Activated naive CD4-positive, alpha-beta T cell treated with anti-CD3 and anti-CD28 coated beads for 36 hours (primary cell): Measurements from ENCODE around the gene ARHGAP35. TPM values are rescaled to one million over a fixed set of nuclear protein-coding genes. Genes with fewer than 3 reads are reported as not detected.

ENCODE experiments used
- CTCF ChIA-PET: fragments of 350-600 bp; sonication (Branson Sonifier 250); formaldehyde crosslinking; loops from one replicate; lab custom pipeline; 2021; ENCODE audit warnings: antibody characterized with exemption; lab: Charles Lee
- DNase-seq: peaks from one replicate; pipeline ENCODE4 v3.0.0-alpha.2; 2020
- H3K27ac Mint-ChIP-seq: one replicate; pipeline ENCODE4 v1.8.0; 2021; ENCODE audit warnings: mild to moderate bottlenecking, mixed read lengths
- H3K27me3 Mint-ChIP-seq: one replicate; pipeline ENCODE4 v1.8.0; 2021; ENCODE audit warnings: low read depth, mixed read lengths
- H3K36me3 Mint-ChIP-seq: one replicate; pipeline ENCODE4 v1.8.0; 2021; ENCODE audit warnings: low read depth, mixed read lengths
- H3K4me1 Mint-ChIP-seq: one replicate; pipeline ENCODE4 v1.8.0; 2021; ENCODE audit warnings: low read depth, mixed read lengths
- H3K4me3 Mint-ChIP-seq: one replicate; pipeline ENCODE4 v1.8.0; 2021; ENCODE audit warnings: mild to moderate bottlenecking, moderate library complexity, mixed read lengths
- H3K9me3 Mint-ChIP-seq: one replicate; pipeline ENCODE4 v1.8.0; 2021; ENCODE audit warnings: mixed read lengths
- intact Hi-C: fragments of 100-400 bp; cut with micrococcal nuclease; formaldehyde crosslinking; loops from one replicate; pipeline ENCODE4 v1.15.1; 2023
- total RNA-seq, 2 experiments: library from RNA; stranded (reverse); gene quantifications; one replicate each; pipeline ENCODE4 v1.2.3, GENCODE V29; 2021

ARHGAP35 gene
- total RNA-seq, 2 experiments from 2014 or later: 8.9 TPM

- intact Hi-C loops: no loop called here
- H3K9me3 Mint-ChIP-seq: no peaks in the 10 kb centered on the region
- H3K27ac Mint-ChIP-seq: no peak overlapping the region
- peaks cover 12% of the 10 kb centered on the region for H3K4me1 Mint-ChIP-seq
- no peak overlapping the region for H3K4me3 Mint-ChIP-seq
- CTCF ChIA-PET: interaction anchor here (0.6 kb wide), 1 partner anchor 254 kb away, joined by 4 read pairs; no protein-coding TSS in a partner anchor
- no peak for DNase-seq
- no peaks in the 10 kb centered on the region for H3K36me3 Mint-ChIP-seq
- no peaks in the 10 kb centered on the region for H3K27me3 Mint-ChIP-seq
Observed at GRCh38 chr19:46901701-46902401, 41.1 kb downstream of the ARHGAP35 start.

GRCh38 chr19:46902402-46902766 lies 41.6 kb downstream of the ARHGAP35 start:
- Mint-ChIP-seq H3K27ac (no peak overlapping the region), H3K36me3 (no peaks in the 10 kb centered on the region), H3K4me1 (peaks cover 12% of the 10 kb centered on the region), H3K27me3 (no peaks in the 10 kb centered on the region), H3K4me3 (no peak overlapping the region), H3K9me3 (no peaks in the 10 kb centered on the region)
- DNase-seq: no peak
- intact Hi-C loops: no loop called here
- CTCF ChIA-PET: no interaction called here

- Mint-ChIP-seq H3K27me3 (no peaks in the 10 kb centered on the region), H3K4me1 (peaks cover 14% of the 10 kb centered on the region), H3K36me3 (no peaks in the 10 kb centered on the region), H3K9me3 (no peaks in the 10 kb centered on the region), H3K27ac (no peak overlapping the region), H3K4me3 (no peak overlapping the region)
- no peak for DNase-seq
- CTCF ChIA-PET: no interaction called here
- intact Hi-C loops: no loop called here
Observed at GRCh38 chr19:46903458-46903857, 42.7 kb downstream of the ARHGAP35 start.

- Mint-ChIP-seq H3K9me3 (no peaks in the 10 kb centered on the region), H3K4me1 (peaks cover 20% of the 10 kb centered on the region), H3K36me3 (no peaks in the 10 kb centered on the region), H3K27me3 (no peaks in the 10 kb centered on the region), H3K27ac (no peak overlapping the region), H3K4me3 (no peak overlapping the region)
- CTCF ChIA-PET: interaction anchor here (0.6 kb wide), 1 partner anchor 51 kb away, joined by 3 read pairs; no protein-coding TSS in a partner anchor
- DNase-seq: no peak
- intact Hi-C loops: no loop called here
Observed at GRCh38 chr19:46904114-46905060, 43.6 kb downstream of the ARHGAP35 start.

- peaks cover 2% of the 10 kb centered on the region for H3K36me3 Mint-ChIP-seq
Observed at GRCh38 chr19:46906221-46906620, 45.4 kb downstream of the ARHGAP35 start.

GRCh38 chr19:46907880-46908279 lies 47.1 kb downstream of the ARHGAP35 start:
- DNase-seq: no peak
- CTCF ChIA-PET: interaction anchor here (0.6 to 1.5 kb wide), 4 partner anchors 13 to 190 kb away, joined by 3 to 4 read pairs (median 3); no protein-coding TSS in a partner anchor
- no peak overlapping the region for H3K27ac Mint-ChIP-seq
- no peaks in the 10 kb centered on the region for H3K27me3 Mint-ChIP-seq
- intact Hi-C loops: no loop called here
- peaks cover 2% of the 10 kb centered on the region for H3K36me3 Mint-ChIP-seq
- no peaks in the 10 kb centered on the region for H3K9me3 Mint-ChIP-seq
- H3K4me1 Mint-ChIP-seq: peaks cover 32% of the 10 kb centered on the region
- no peak overlapping the region for H3K4me3 Mint-ChIP-seq

More at GRCh38 chr19:46906221-46906620, 45.4 kb downstream of the ARHGAP35 start:
- intact Hi-C loops: no loop called here
- no peak overlapping the region for H3K4me3 Mint-ChIP-seq
- no peak for DNase-seq
- H3K27ac Mint-ChIP-seq: peak overlapping the region; percentile 24
- peaks cover 27% of the 10 kb centered on the region for H3K4me1 Mint-ChIP-seq
- CTCF ChIA-PET: no interaction called here
- no peaks in the 10 kb centered on the region for H3K9me3 Mint-ChIP-seq
- no peaks in the 10 kb centered on the region for H3K27me3 Mint-ChIP-seq

- Mint-ChIP-seq H3K27me3 (no peaks in the 10 kb centered on the region), H3K4me1 (peaks cover 37% of the 10 kb centered on the region), H3K9me3 (no peaks in the 10 kb centered on the region), H3K27ac (no peak overlapping the region), H3K4me3 (no peak overlapping the region), H3K36me3 (peaks cover 2% of the 10 kb centered on the region)
- CTCF ChIA-PET: interaction anchor here (1.0 kb wide), 1 partner anchor 152 kb away, joined by 3 read pairs; no protein-coding TSS in a partner anchor
- intact Hi-C loops: no loop called here
- no peak for DNase-seq
Observed at GRCh38 chr19:46909356-46909755, 48.6 kb downstream of the ARHGAP35 start.

Other genes with a start within 250 kb of the ARHGAP35 start
- 10 to 100 TPM; 16.3 to 17.2 TPM for gene PTGIR, start 235.9 kb upstream of the ARHGAP35 start, total RNA-seq
- gene GNG8, start 224.8 kb upstream of the ARHGAP35 start, total RNA-seq: 1 to 10 TPM; 7.1 to 8.1 TPM
- 1 to 10 TPM; 2.4 to 3.0 TPM for gene DACT3, start 199.8 kb upstream of the ARHGAP35 start, total RNA-seq
- 10 to 100 TPM; 62.2 to 62.3 TPM for gene PRKD2, start 143.9 kb upstream of the ARHGAP35 start, total RNA-seq
- 1 to 10 TPM; 8.8 to 9.0 TPM for gene FKRP, start 114.9 kb upstream of the ARHGAP35 start, total RNA-seq
- 10 to 100 TPM; 59.2 to 63.2 TPM for gene STRN4, start 114.5 kb upstream of the ARHGAP35 start, total RNA-seq
- gene SLC1A5, start 72.4 kb upstream of the ARHGAP35 start, total RNA-seq: 100 to 1,000 TPM; 139 TPM
- gene AP2S1, start 10.2 kb upstream of the ARHGAP35 start, total RNA-seq: 100 to 1,000 TPM; 112 to 118 TPM
- under 1 TPM in 1 of 2 experiments, not detected in 1; 0.21 TPM for gene NPAS1, start 158.8 kb downstream of the ARHGAP35 start, total RNA-seq
- gene TMEM160, start 187.6 kb downstream of the ARHGAP35 start, total RNA-seq: 10 to 100 TPM; 54.8 to 56.6 TPM